ENCODE data around the gene ARSK.

ARSK gene

GRCh38 chr5:95621839-95622629, 67.1 kb downstream of the ARSK start:
- H2AFZ ChIP-seq (ENCODE audit: insufficient read depth, low read length, poor library complexity), result no peak overlapping the region
- H2AK5ac ChIP-seq (ENCODE audit: low read length), result no peak overlapping the region
- no peak overlapping the region for H4K12ac ChIP-seq (ENCODE audit: low read depth, low read length)
- H3K4me3 ChIP-seq (ENCODE audit: low read depth, low read length), result no peak overlapping the region
- no peak overlapping the region for H3K18ac ChIP-seq (ENCODE audit: low read length)
- no peak overlapping the region for H2BK5ac ChIP-seq (ENCODE audit: low read depth, low read length, poor library complexity)
- no peaks in the 10 kb centered on the region for H3K79me1 ChIP-seq (ENCODE audit: low read length)
- no peak overlapping the region for H3K4me2 ChIP-seq (ENCODE audit: low read length)
- no peak overlapping the region for H2BK12ac ChIP-seq (ENCODE audit: low read length)
- H3K27me3 ChIP-seq (ENCODE audit: insufficient read depth, low read length), result peaks cover 33% of the 10 kb centered on the region
- H3K9ac ChIP-seq (ENCODE audit: low read length), result no peak overlapping the region
- H3K4ac ChIP-seq (ENCODE audit: low read depth, low read length), result no peak overlapping the region
- WGBS (ENCODE audit: extremely low coverage, insufficient coverage, insufficient read length), result no CpG with 5 or more reads among the region's 8 CpGs
- peaks cover 7 to 18% of the 10 kb centered on the region in 2 experiments for H3K4me1 ChIP-seq (ENCODE audit: control insufficient read depth in 1 of 2, insufficient read depth in 2 of 2, low read length in 2 of 2)
- DNase-seq, result no peak
- H3K23ac ChIP-seq (ENCODE audit: low read length), result no peak overlapping the region
- no peak overlapping the region for H4K8ac ChIP-seq (ENCODE audit: low read depth, low read length)
- peaks cover 2% of the 10 kb centered on the region for H3K9me3 ChIP-seq (ENCODE audit: insufficient read depth, low read depth, low read length)
- H2BK120ac ChIP-seq (ENCODE audit: insufficient read depth, low read length, poor library complexity), result no peak overlapping the region
- H3K27ac ChIP-seq (ENCODE audit: low read depth, low read length), result no peak overlapping the region
- no peaks in the 10 kb centered on the region for H3K79me2 ChIP-seq (ENCODE audit: control insufficient read depth, insufficient read depth, low read length, poor library complexity)
- no peak overlapping the region for H3K14ac ChIP-seq (ENCODE audit: low read length)
- no peak overlapping the region for H4K91ac ChIP-seq (ENCODE audit: low read depth, low read length)
- no peaks in the 10 kb centered on the region for H3K36me3 ChIP-seq (ENCODE audit: control insufficient read depth in 1 of 2, insufficient read depth in 2 of 2, low read length in 2 of 2)

- Histone ChIP-seq H3K4me1 (ENCODE audit: control insufficient read depth in 1 of 2, insufficient read depth in 2 of 2, low read length in 2 of 2) (peaks cover 7 to 18% of the 10 kb centered on the region in 2 experiments), H3K79me2 (ENCODE audit: control insufficient read depth, insufficient read depth, low read length, poor library complexity) (no peaks in the 10 kb centered on the region), H2BK12ac (ENCODE audit: low read length) (no peak overlapping the region), H3K79me1 (ENCODE audit: low read length) (no peaks in the 10 kb centered on the region), H3K18ac (ENCODE audit: low read length) (no peak overlapping the region), H3K23ac (ENCODE audit: low read length) (no peak overlapping the region), H3K27ac (ENCODE audit: low read depth, low read length) (no peak overlapping the region), H3K4ac (ENCODE audit: low read depth, low read length) (no peak overlapping the region), H4K8ac (ENCODE audit: low read depth, low read length) (no peak overlapping the region), H3K9ac (ENCODE audit: low read length) (no peak overlapping the region), H3K27me3 (ENCODE audit: insufficient read depth, low read length) (peaks cover 32% of the 10 kb centered on the region), H3K4me3 (ENCODE audit: low read depth, low read length) (no peak overlapping the region), H3K9me3 (ENCODE audit: insufficient read depth, low read depth, low read length) (peaks cover 2% of the 10 kb centered on the region), H2AFZ (ENCODE audit: insufficient read depth, low read length, poor library complexity) (no peak overlapping the region), H2BK120ac (ENCODE audit: insufficient read depth, low read length, poor library complexity) (no peak overlapping the region), H4K91ac (ENCODE audit: low read depth, low read length) (no peak overlapping the region), H3K14ac (ENCODE audit: low read length) (no peak overlapping the region), H2BK5ac (ENCODE audit: low read depth, low read length, poor library complexity) (no peak overlapping the region), H3K36me3 (ENCODE audit: control insufficient read depth in 1 of 2, insufficient read depth in 2 of 2, low read length in 2 of 2) (no peaks in the 10 kb centered on the region), H3K4me2 (ENCODE audit: low read length) (no peak overlapping the region), H4K12ac (ENCODE audit: low read depth, low read length) (no peak overlapping the region), H2AK5ac (ENCODE audit: low read length) (no peak overlapping the region)
- WGBS (ENCODE audit: extremely low coverage, insufficient coverage, insufficient read length), result no CpG with 5 or more reads among the region's 5 CpGs
- DNase-seq, result no peak
These were observed 68.8 kb downstream of the ARSK start for GRCh38 chr5:95623706-95624105.

GRCh38 chr5:95624368-95624767, 69.5 kb downstream of the ARSK start:
- H2AK5ac ChIP-seq (ENCODE audit: low read length), result no peak overlapping the region

GRCh38 chr5:95626701-95627100, 71.8 kb downstream of the ARSK start:
- H3K9ac ChIP-seq (ENCODE audit: low read length), result no peak overlapping the region
- WGBS (ENCODE audit: extremely low coverage, insufficient coverage, insufficient read length), result no CpG with 5 or more reads among the region's 1 CpG
- no peaks in the 10 kb centered on the region for H3K79me2 ChIP-seq (ENCODE audit: control insufficient read depth, insufficient read depth, low read length, poor library complexity)
- no peak for DNase-seq
- H4K91ac ChIP-seq (ENCODE audit: low read depth, low read length), result no peak overlapping the region
- no peak overlapping the region for H3K27ac ChIP-seq (ENCODE audit: low read depth, low read length)
- no peaks in the 10 kb centered on the region for H3K4me1 ChIP-seq (ENCODE audit: control insufficient read depth in 1 of 2, insufficient read depth in 2 of 2, low read length in 2 of 2)
- H3K4me3 ChIP-seq (ENCODE audit: low read depth, low read length), result no peak overlapping the region
- H3K27me3 ChIP-seq (ENCODE audit: insufficient read depth, low read length), result peaks cover 3% of the 10 kb centered on the region
- no peak overlapping the region for H3K23ac ChIP-seq (ENCODE audit: low read length)
- H3K9me3 ChIP-seq (ENCODE audit: insufficient read depth, low read depth, low read length), result peaks cover 2% of the 10 kb centered on the region
- no peak overlapping the region for H2AK5ac ChIP-seq (ENCODE audit: low read length)
- H2AFZ ChIP-seq (ENCODE audit: insufficient read depth, low read length, poor library complexity), result no peak overlapping the region
- H4K8ac ChIP-seq (ENCODE audit: low read depth, low read length), result no peak overlapping the region
- no peaks in the 10 kb centered on the region for H3K36me3 ChIP-seq (ENCODE audit: control insufficient read depth in 1 of 2, insufficient read depth in 2 of 2, low read length in 2 of 2)
- no peak overlapping the region for H3K4ac ChIP-seq (ENCODE audit: low read depth, low read length)
- no peaks in the 10 kb centered on the region for H3K79me1 ChIP-seq (ENCODE audit: low read length)
- H4K12ac ChIP-seq (ENCODE audit: low read depth, low read length), result no peak overlapping the region
- no peak overlapping the region for H2BK120ac ChIP-seq (ENCODE audit: insufficient read depth, low read length, poor library complexity)
- H3K18ac ChIP-seq (ENCODE audit: low read length), result no peak overlapping the region
- H3K14ac ChIP-seq (ENCODE audit: low read length), result no peak overlapping the region
- no peak overlapping the region for H2BK12ac ChIP-seq (ENCODE audit: low read length)
- no peak overlapping the region for H2BK5ac ChIP-seq (ENCODE audit: low read depth, low read length, poor library complexity)
- no peak overlapping the region for H3K4me2 ChIP-seq (ENCODE audit: low read length)

More at GRCh38 chr5:95624368-95624767, 69.5 kb downstream of the ARSK start:
- Histone ChIP-seq H3K79me2 (ENCODE audit: control insufficient read depth, insufficient read depth, low read length, poor library complexity) (no peaks in the 10 kb centered on the region), H2AFZ (ENCODE audit: insufficient read depth, low read length, poor library complexity) (no peak overlapping the region), H3K4me3 (ENCODE audit: low read depth, low read length) (no peak overlapping the region), H3K36me3 (ENCODE audit: control insufficient read depth in 1 of 2, insufficient read depth in 2 of 2, low read length in 2 of 2) (no peaks in the 10 kb centered on the region), H3K4ac (ENCODE audit: low read depth, low read length) (no peak overlapping the region), H2BK12ac (ENCODE audit: low read length) (no peak overlapping the region), H4K12ac (ENCODE audit: low read depth, low read length) (no peak overlapping the region), H3K27me3 (ENCODE audit: insufficient read depth, low read length) (peaks cover 25% of the 10 kb centered on the region), H3K4me2 (ENCODE audit: low read length) (no peak overlapping the region), H3K9me3 (ENCODE audit: insufficient read depth, low read depth, low read length) (peaks cover 4% of the 10 kb centered on the region), H3K79me1 (ENCODE audit: low read length) (no peaks in the 10 kb centered on the region), H3K18ac (ENCODE audit: low read length) (no peak overlapping the region), H3K27ac (ENCODE audit: low read depth, low read length) (no peak overlapping the region), H4K8ac (ENCODE audit: low read depth, low read length) (no peak overlapping the region), H4K91ac (ENCODE audit: low read depth, low read length) (no peak overlapping the region), H3K9ac (ENCODE audit: low read length) (no peak overlapping the region), H3K23ac (ENCODE audit: low read length) (no peak overlapping the region), H3K4me1 (ENCODE audit: control insufficient read depth in 1 of 2, insufficient read depth in 2 of 2, low read length in 2 of 2) (peaks cover 7 to 18% of the 10 kb centered on the region in 2 experiments), H3K14ac (ENCODE audit: low read length) (no peak overlapping the region), H2BK120ac (ENCODE audit: insufficient read depth, low read length, poor library complexity) (no peak overlapping the region), H2BK5ac (ENCODE audit: low read depth, low read length, poor library complexity) (no peak overlapping the region)
- DNase-seq, result no peak
- WGBS (ENCODE audit: extremely low coverage, insufficient coverage, insufficient read length), result no CpG with 5 or more reads among the region's 2 CpGs
